Trophoblast cell (in vitro differentiated cells and primary cell): Measurements from ENCODE around the gene EID3.

Experiments
- DNase-seq, 2 donors: peaks; one replicate each; pipeline ENCODE4 v3.0.0-alpha.2; 2016
- H2AFZ ChIP-seq: 2 replicates; pipeline ENCODE4 v1.6.1; 2013; ENCODE audit warnings: low read length, moderate library complexity, mild to moderate bottlenecking; ENCODE audit not compliant: insufficient read depth, poor library complexity
- H2AK5ac ChIP-seq: 2 replicates; pipeline ENCODE4 v1.6.1; 2013; ENCODE audit warnings: mild to moderate bottlenecking, low read length
- H2BK120ac ChIP-seq: 2 replicates; pipeline ENCODE4 v1.6.1; 2013; ENCODE audit warnings: low read length, mild to moderate bottlenecking, moderate library complexity; ENCODE audit not compliant: insufficient read depth, poor library complexity
- H2BK12ac ChIP-seq: 2 replicates; pipeline ENCODE4 v1.6.1; 2013; ENCODE audit warnings: mild to moderate bottlenecking, low read length, moderate library complexity
- H2BK5ac ChIP-seq: 2 replicates; pipeline ENCODE4 v1.6.1; 2013; ENCODE audit warnings: low read length, low read depth, moderate library complexity, mild to moderate bottlenecking; ENCODE audit not compliant: poor library complexity
- H3K14ac ChIP-seq: 2 replicates; pipeline ENCODE4 v1.6.1; 2013; ENCODE audit warnings: mild to moderate bottlenecking, low read length
- H3K18ac ChIP-seq: 2 replicates; pipeline ENCODE4 v1.6.1; 2013; ENCODE audit warnings: mild to moderate bottlenecking, low read length
- H3K23ac ChIP-seq: 2 replicates; pipeline ENCODE4 v1.6.1; 2013; ENCODE audit warnings: low read length
- H3K27ac ChIP-seq: 2 replicates; pipeline ENCODE4 v1.5.1; 2013; ENCODE audit warnings: low read depth, mild to moderate bottlenecking, inconsistent platforms, low read length, moderate library complexity
- H3K27me3 ChIP-seq: 2 replicates; pipeline ENCODE4 v1.6.1; 2013; ENCODE audit warnings: inconsistent platforms, mild to moderate bottlenecking, low read length, moderate library complexity; ENCODE audit not compliant: insufficient read depth
- H3K36me3 ChIP-seq, 2 experiments: 1 replicate in 1 of 2; 2 replicates in 1 of 2; pipeline ENCODE4 v1.6.1; 2013; ENCODE audit warnings: low read length in 2 of 2, mild to moderate bottlenecking in 2 of 2, moderate library complexity in 1 of 2; ENCODE audit not compliant: insufficient read depth in 2 of 2, control insufficient read depth in 1 of 2
- H3K4ac ChIP-seq: 2 replicates; pipeline ENCODE4 v1.6.1; 2013; ENCODE audit warnings: low read depth, mild to moderate bottlenecking, low read length, moderate library complexity
- H3K4me1 ChIP-seq, 2 experiments: 1 replicate in 1 of 2; 2 replicates in 1 of 2; pipeline ENCODE4 v1.6.1; 2013; ENCODE audit warnings: low read length in 2 of 2, mild to moderate bottlenecking in 2 of 2, moderate library complexity in 1 of 2; ENCODE audit not compliant: insufficient read depth in 2 of 2, control insufficient read depth in 1 of 2
- H3K4me2 ChIP-seq: 2 replicates; pipeline ENCODE4 v1.6.1; 2013; ENCODE audit warnings: inconsistent platforms, mild to moderate bottlenecking, low read length, moderate library complexity
- H3K4me3 ChIP-seq: 2 replicates; pipeline ENCODE4 v1.5.1; 2013; ENCODE audit warnings: mild to moderate bottlenecking, low read depth, low read length, inconsistent platforms
- H3K79me1 ChIP-seq: one replicate; pipeline ENCODE4 v1.6.1; 2013; ENCODE audit warnings: low read length
- H3K79me2 ChIP-seq: 2 replicates; pipeline ENCODE4 v1.6.1; 2013; ENCODE audit warnings: low read length, mild to moderate bottlenecking; ENCODE audit not compliant: control insufficient read depth, insufficient read depth, poor library complexity
- H3K9ac ChIP-seq: 2 replicates; pipeline ENCODE4 v1.6.1; 2013; ENCODE audit warnings: mild to moderate bottlenecking, low read length
- H3K9me3 ChIP-seq: 2 replicates; pipeline ENCODE4 v1.6.1; 2013; ENCODE audit warnings: low read depth, mild to moderate bottlenecking, control low read depth, inconsistent platforms, low read length; ENCODE audit not compliant: insufficient read depth
- H4K12ac ChIP-seq: 2 replicates; pipeline ENCODE4 v1.6.1; 2013; ENCODE audit warnings: low read depth, mild to moderate bottlenecking, low read length, moderate library complexity
- H4K8ac ChIP-seq: 2 replicates; pipeline ENCODE4 v1.6.1; 2013; ENCODE audit warnings: low read depth, mild to moderate bottlenecking, low read length, moderate library complexity
- H4K91ac ChIP-seq: one replicate; pipeline ENCODE4 v1.6.1; 2013; ENCODE audit warnings: low read depth, mild to moderate bottlenecking, low read length, moderate library complexity
- WGBS: extraction: QIAGEN DNeasy Blood & Tissue Kit; methylation state at CpG from one replicate; pipeline ENCODE4 v1.1.7; 2013; ENCODE audit warnings: missing lambda C conversion rate; ENCODE audit not compliant: insufficient read length, insufficient coverage; ENCODE audit errors: extremely low coverage; 5-methylcytosine and 5-hydroxymethylcytosine counted together

EID3 gene

GRCh38 chr12:104306943-104307654 lies 3.6 kb downstream of the EID3 start:
- no CpG with 5 or more reads among the region's 6 CpGs for WGBS

GRCh38 chr12:104307655-104308000 lies 4.1 kb downstream of the EID3 start:
- H4K12ac ChIP-seq, result no peak overlapping the region
- no peak overlapping the region for H3K4me2 ChIP-seq
- no peak overlapping the region for H2AK5ac ChIP-seq
- H3K9ac ChIP-seq, result no peak overlapping the region
- no peak overlapping the region for H3K27ac ChIP-seq
- H3K9me3 ChIP-seq, result no peaks in the 10 kb centered on the region
- no peak overlapping the region for H3K14ac ChIP-seq
- H3K27me3 ChIP-seq, result no peaks in the 10 kb centered on the region
- no peak overlapping the region for H2BK5ac ChIP-seq
- H3K4ac ChIP-seq, result no peak overlapping the region
- no peak overlapping the region for H3K4me3 ChIP-seq
- no peak overlapping the region for H4K8ac ChIP-seq
- no peak overlapping the region for H3K18ac ChIP-seq
- peaks cover 6% of the 10 kb centered on the region in 2 experiments for H3K4me1 ChIP-seq
- H2BK12ac ChIP-seq, result no peak overlapping the region
- H3K23ac ChIP-seq, result no peak overlapping the region
- H3K79me1 ChIP-seq, result peaks cover 2% of the 10 kb centered on the region
- no peak for DNase-seq
- H4K91ac ChIP-seq, result no peak overlapping the region
- no peak overlapping the region for H2BK120ac ChIP-seq
- peaks cover 4% of the 10 kb centered on the region for H3K79me2 ChIP-seq
- H3K36me3 ChIP-seq, result peaks cover 6% of the 10 kb centered on the region in 2 experiments
- H2AFZ ChIP-seq, result no peak overlapping the region

More at GRCh38 chr12:104306943-104307654, 3.6 kb downstream of the EID3 start:
- no peak overlapping the region for H3K27ac ChIP-seq
- H2AFZ ChIP-seq, result no peak overlapping the region
- no peak overlapping the region for H3K14ac ChIP-seq
- no peak overlapping the region for H4K91ac ChIP-seq
- H3K79me1 ChIP-seq, result peaks cover 2% of the 10 kb centered on the region
- H3K18ac ChIP-seq, result no peak overlapping the region
- peaks cover 6% of the 10 kb centered on the region in 2 experiments for H3K36me3 ChIP-seq
- peaks cover 4% of the 10 kb centered on the region for H3K79me2 ChIP-seq
- peaks cover 6% of the 10 kb centered on the region in 2 experiments for H3K4me1 ChIP-seq
- H3K23ac ChIP-seq, result no peak overlapping the region
- no peak overlapping the region for H2BK12ac ChIP-seq
- no peak overlapping the region for H3K4me3 ChIP-seq
- no peak overlapping the region for H4K12ac ChIP-seq
- no peak overlapping the region for H4K8ac ChIP-seq
- H3K9ac ChIP-seq, result no peak overlapping the region
- H2BK120ac ChIP-seq, result no peak overlapping the region
- no peak overlapping the region for H2AK5ac ChIP-seq
- H3K4ac ChIP-seq, result no peak overlapping the region
- H3K9me3 ChIP-seq, result no peaks in the 10 kb centered on the region
- H3K27me3 ChIP-seq, result no peaks in the 10 kb centered on the region
- DNase-seq, result no peak
- H3K4me2 ChIP-seq, result no peak overlapping the region
- H2BK5ac ChIP-seq, result no peak overlapping the region

GRCh38 chr12:104309446-104309993 lies 6.0 kb downstream of the EID3 start:
- WGBS, result no CpG with 5 or more reads among the region's 4 CpGs

GRCh38 chr12:104310751-104311633 lies 7.5 kb downstream of the EID3 start:
- no peak overlapping the region for H2BK5ac ChIP-seq
- no peak overlapping the region for H4K91ac ChIP-seq
- no peak overlapping the region for H3K9ac ChIP-seq
- H3K27ac ChIP-seq, result no peak overlapping the region
- no peak overlapping the region for H3K4ac ChIP-seq
- no peak for DNase-seq
- H3K14ac ChIP-seq, result no peak overlapping the region
- H2AK5ac ChIP-seq, result no peak overlapping the region
- H4K8ac ChIP-seq, result no peak overlapping the region
- no peak overlapping the region for H4K12ac ChIP-seq
- no CpG with 5 or more reads among the region's 5 CpGs for WGBS
- no peaks in the 10 kb centered on the region for H3K4me1 ChIP-seq
- no peaks in the 10 kb centered on the region for H3K79me1 ChIP-seq
- H3K36me3 ChIP-seq, result peaks cover 9 to 18% of the 10 kb centered on the region in 2 experiments
- no peak overlapping the region for H2BK12ac ChIP-seq
- H3K4me2 ChIP-seq, result no peak overlapping the region
- H2BK120ac ChIP-seq, result no peak overlapping the region
- no peaks in the 10 kb centered on the region for H3K79me2 ChIP-seq
- H3K9me3 ChIP-seq, result no peaks in the 10 kb centered on the region
- H3K4me3 ChIP-seq, result no peak overlapping the region
- H3K27me3 ChIP-seq, result no peaks in the 10 kb centered on the region
- H2AFZ ChIP-seq, result no peak overlapping the region
- no peak overlapping the region for H3K23ac ChIP-seq
- no peak overlapping the region for H3K18ac ChIP-seq

More at GRCh38 chr12:104309446-104309993, 6.0 kb downstream of the EID3 start:
- H3K79me1 ChIP-seq, result no peaks in the 10 kb centered on the region
- no peak overlapping the region for H2BK12ac ChIP-seq
- H3K36me3 ChIP-seq, result peaks cover 6 to 11% of the 10 kb centered on the region in 2 experiments
- H2BK120ac ChIP-seq, result no peak overlapping the region
- H2AFZ ChIP-seq, result no peak overlapping the region
- H2BK5ac ChIP-seq, result no peak overlapping the region
- no peak overlapping the region for H3K4ac ChIP-seq
- H3K9me3 ChIP-seq, result no peaks in the 10 kb centered on the region
- no peak overlapping the region for H3K9ac ChIP-seq
- no peak for DNase-seq
- H3K4me1 ChIP-seq, result no peaks in the 10 kb centered on the region
- no peak overlapping the region for H3K27ac ChIP-seq
- H3K4me3 ChIP-seq, result no peak overlapping the region
- no peak overlapping the region for H4K8ac ChIP-seq
- H3K14ac ChIP-seq, result no peak overlapping the region
- H3K79me2 ChIP-seq, result no peaks in the 10 kb centered on the region
- no peak overlapping the region for H3K4me2 ChIP-seq
- no peaks in the 10 kb centered on the region for H3K27me3 ChIP-seq
- H4K12ac ChIP-seq, result no peak overlapping the region
- no peak overlapping the region for H3K23ac ChIP-seq
- no peak overlapping the region for H3K18ac ChIP-seq
- no peak overlapping the region for H2AK5ac ChIP-seq
- no peak overlapping the region for H4K91ac ChIP-seq
